Measurements from ENCODE around the gene SLC8A1. TPM values are rescaled to one million over a fixed set of nuclear protein-coding genes. Genes with fewer than 3 reads are reported as not detected.

The SLC8A1 gene
- total and polyA plus RNA-seq, 10 of the 15 experiments (the other 5 are each of a cell fraction or from before 2014, with no cell fraction given) = under 0.01 to 1.2 (median 0.01) TPM; not detected in 3

- no peak for TF ChIP-seq ZNF687 (IDR thresholded peaks at IDR 0.05)
Measured at GRCh38 chr2:40165509-40165844, 286.4 kb downstream of the SLC8A1 start (continued).

- no peak overlapping the region for H3K9ac ChIP-seq (ENCODE audit: control insufficient read depth, insufficient read depth, low read length)
- FAIRE-seq (no peak), ATAC-seq (no peak), DNase-seq (ENCODE audit: low read depth, low spot score) (no peak)
- ChIA-PET SMC1A (ENCODE audit: uncharacterized antibody, unreplicated experiment) (no interaction called here), RAD21 (ENCODE audit: unreplicated experiment) (no interaction called here), CTCF (no interaction called here), POLR2A (no interaction called here)
- H3K79me2 ChIP-seq (ENCODE audit: control insufficient read depth, insufficient read depth, low read length) = no peaks in the 10 kb centered on the region
- no peak overlapping the region for H3K4me3 ChIP-seq
- H3K9me3 ChIP-seq (replicated peaks; ENCODE audit: control insufficient read depth, insufficient read depth, low read length) = no peaks in the 10 kb centered on the region
- no peaks in the 10 kb centered on the region for H3K36me3 ChIP-seq (ENCODE audit: control insufficient read depth in 2 of 2, insufficient read depth in 2 of 2, low read length in 1 of 2)
- WGBS (ENCODE audit: insufficient coverage, insufficient replicate concordance, low lambda C conversion rate, missing lambda C conversion rate) = 36% methylated on average over 9 of the region's 9 CpGs
- BruUV-seq (replicated peaks) = no TSS peak
- no peaks in the 10 kb centered on the region for H4K20me1 ChIP-seq (ENCODE audit: control insufficient read depth, insufficient read depth)
- H3K4me2 ChIP-seq (ENCODE audit: control insufficient read depth, insufficient read depth) = no peak overlapping the region
- in situ Hi-C loops (cut with MboI) (no loop called here), intact Hi-C loops (cut with micrococcal nuclease; ENCODE audit: unreplicated experiment) (no loop called here)
- H3K4me1 ChIP-seq (ENCODE audit: control insufficient read depth, insufficient read depth, low read length) = no peaks in the 10 kb centered on the region
- H3K27me3 ChIP-seq (replicated peaks in 1 of 2; ENCODE audit: control insufficient read depth in 2 of 2, insufficient read depth in 2 of 2, low read length in 1 of 2) = no peaks in the 10 kb centered on the region
- H3K27ac ChIP-seq (ENCODE audit: control insufficient read depth, insufficient read depth) = no peak overlapping the region
- no peak overlapping the region for H2AFZ ChIP-seq (ENCODE audit: control insufficient read depth, low read depth, low read length)
- TF ChIP-seq ZNF622 (IDR thresholded peaks at IDR 0.05) (no peak), BCL11A (IDR thresholded peaks at IDR 0.05; ENCODE audit: low read depth, low read length) (no peak), ZNF274 (IDR thresholded peaks at IDR 0.05; ENCODE audit: insufficient read depth, insufficient read length) (no peak), POLR2AphosphoS5 (IDR thresholded peaks at IDR 0.05; ENCODE audit: low read length) (no peak), MTA2 (IDR thresholded peaks at IDR 0.05; ENCODE audit: low read depth) (no peak), SKIL (IDR thresholded peaks at IDR 0.05; ENCODE audit: low read depth, poor library complexity, severe bottlenecking) (no peak), SP1 (IDR thresholded peaks at IDR 0.05; ENCODE audit: low read depth, low read length) (no peak), TCF12 (IDR thresholded peaks at IDR 0.05; ENCODE audit: low read depth, low read length) (no peak), SREBF2 (IDR thresholded peaks at IDR 0.05; ENCODE audit: low read length) (no peak), BACH1 (IDR thresholded peaks at IDR 0.05; ENCODE audit: borderline replicate concordance) (no peak), BMI1 (IDR thresholded peaks at IDR 0.05; ENCODE audit: borderline replicate concordance) (no peak), CHD4 (IDR thresholded peaks at IDR 0.05) (no peak), ZZZ3 (IDR thresholded peaks at IDR 0.05; ENCODE audit: control insufficient read depth, insufficient read length, low read depth) (no peak), SIX5 (IDR thresholded peaks at IDR 0.05; ENCODE audit: low read depth, low read length, severe bottlenecking) (no peak), FOS (IDR thresholded peaks at IDR 0.05; ENCODE audit: borderline replicate concordance, extremely low read depth, insufficient read length) (no peak), SUPT20H (IDR thresholded peaks at IDR 0.05; ENCODE audit: borderline replicate concordance, control insufficient read depth, low read depth, low read length) (no peak), TAF1 (IDR thresholded peaks at IDR 0.05; ENCODE audit: borderline replicate concordance, low read depth, low read length) (no peak), PAX8 (IDR thresholded peaks at IDR 0.05) (no peak), ZNF207 (IDR thresholded peaks at IDR 0.05; ENCODE audit: borderline replicate concordance) (no peak)
Measured at GRCh38 chr2:40164736-40165508, 287.0 kb downstream of the SLC8A1 start.

Measured in GM12878 (cell line).